GM19193 (cell line): ENCODE measurements around the gene OR5AK2.

Experiments used
- POLR2A ChIP-seq: IDR thresholded peaks from 4 replicates; pipeline ENCODE4 v1.6.1; 2011; ENCODE audit not compliant: insufficient read depth, insufficient read length; ENCODE audit errors: extremely low read depth

The OR5AK2 gene, protein sequence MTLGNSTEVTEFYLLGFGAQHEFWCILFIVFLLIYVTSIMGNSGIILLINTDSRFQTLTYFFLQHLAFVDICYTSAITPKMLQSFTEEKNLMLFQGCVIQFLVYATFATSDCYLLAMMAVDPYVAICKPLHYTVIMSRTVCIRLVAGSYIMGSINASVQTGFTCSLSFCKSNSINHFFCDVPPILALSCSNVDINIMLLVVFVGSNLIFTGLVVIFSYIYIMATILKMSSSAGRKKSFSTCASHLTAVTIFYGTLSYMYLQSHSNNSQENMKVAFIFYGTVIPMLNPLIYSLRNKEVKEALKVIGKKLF

GRCh38 chr11:56988614-56989013, at the start of gene OR5AK2:
OR5AK2 (plus strand) TSS chr11:56988914; CDS start chr11:56988914, 0 bp downstream.
- TF ChIP-seq POLR2A: no peak

- no peak for TF ChIP-seq POLR2A
Observed at GRCh38 chr11:56948991-56949515, 39.7 kb upstream of the OR5AK2 start.

DNA sequence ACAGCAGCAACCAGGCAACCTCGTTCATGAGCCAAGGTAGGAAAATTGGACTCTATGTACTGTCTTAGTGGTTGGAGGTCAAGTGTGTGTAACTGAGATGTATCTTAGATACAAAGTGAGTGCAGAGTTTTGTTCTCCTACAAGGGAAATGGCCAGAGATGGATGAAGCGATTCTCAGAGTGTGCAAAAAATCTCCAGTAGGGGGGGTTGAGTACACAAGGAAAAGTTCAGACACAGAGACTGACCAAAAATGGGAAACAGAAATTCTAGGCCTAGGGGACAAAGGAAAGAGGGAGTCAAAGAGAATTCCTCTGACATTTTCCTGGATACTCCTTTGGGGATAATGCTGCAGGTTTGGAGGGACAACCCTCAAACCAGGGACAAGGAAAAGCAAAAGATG, 38.2 kb upstream of the OR5AK2 start:
- TF ChIP-seq POLR2A: no peak

- no peak for TF ChIP-seq POLR2A
Observed at GRCh38 chr11:56961609-56962008, 27.1 kb upstream of the OR5AK2 start.

DNA sequence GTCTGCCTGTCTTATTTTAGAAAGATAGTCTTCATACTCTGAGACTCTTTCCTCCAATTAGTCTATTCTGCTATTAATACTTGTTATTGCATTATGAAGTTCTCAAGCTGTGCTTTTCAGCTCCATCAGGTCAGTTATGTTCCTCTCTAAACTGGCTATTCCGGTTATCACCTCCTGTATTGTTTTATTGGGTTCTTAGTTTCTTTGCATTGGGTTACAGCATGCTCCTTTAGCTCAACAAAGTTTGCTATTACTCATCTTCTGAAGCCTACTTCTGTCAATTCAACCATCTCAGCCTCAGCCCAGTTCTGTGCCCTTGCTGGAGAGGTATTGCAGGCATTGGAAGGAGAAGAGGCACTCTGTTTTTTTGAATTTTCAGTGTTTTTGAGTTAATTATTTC, 21.0 kb upstream of the OR5AK2 start:
- TF ChIP-seq POLR2A: no peak

GRCh38 chr11:56968524-56968923, 20.2 kb upstream of the OR5AK2 start:
- TF ChIP-seq POLR2A: no peak

DNA sequence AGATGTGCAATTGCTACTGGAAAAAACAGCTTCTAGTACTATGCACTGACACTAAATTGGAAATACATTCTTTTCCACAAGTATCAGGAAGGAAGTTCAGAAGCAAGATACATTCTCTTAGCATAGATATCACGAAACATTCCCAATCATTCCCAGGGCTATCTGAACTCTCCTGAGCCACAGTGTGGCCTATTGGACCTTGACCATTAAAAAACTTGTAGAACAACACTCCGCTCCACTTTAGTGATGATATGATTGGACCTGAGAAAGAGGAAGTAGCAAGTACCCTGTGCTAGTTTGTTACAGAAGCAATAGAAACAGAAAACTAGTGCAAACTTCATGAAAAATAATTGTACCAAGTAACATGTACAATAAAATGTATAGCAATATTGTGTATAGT, 11.4 kb upstream of the OR5AK2 start:
- TF ChIP-seq POLR2A: no peak

DNA sequence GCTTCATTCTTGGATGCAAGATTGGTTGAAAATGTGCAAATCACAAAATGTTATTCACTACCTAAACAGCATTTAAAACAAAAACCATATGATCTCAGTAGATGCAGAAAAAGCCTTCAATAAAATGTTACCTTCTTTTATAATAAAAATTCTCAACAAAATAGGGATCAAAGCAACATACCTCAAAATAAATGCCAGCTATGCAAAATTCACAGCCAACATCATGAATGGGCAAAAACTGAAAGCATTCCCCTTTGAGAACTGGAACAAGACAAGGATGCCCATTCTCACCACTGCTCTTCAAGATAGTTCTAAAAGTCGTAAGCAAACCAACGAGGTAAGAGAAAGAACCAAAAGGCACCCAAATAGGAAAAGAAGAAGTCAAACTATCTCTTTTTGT, 2.0 kb downstream of the OR5AK2 start:
- no peak for TF ChIP-seq POLR2A

DNA sequence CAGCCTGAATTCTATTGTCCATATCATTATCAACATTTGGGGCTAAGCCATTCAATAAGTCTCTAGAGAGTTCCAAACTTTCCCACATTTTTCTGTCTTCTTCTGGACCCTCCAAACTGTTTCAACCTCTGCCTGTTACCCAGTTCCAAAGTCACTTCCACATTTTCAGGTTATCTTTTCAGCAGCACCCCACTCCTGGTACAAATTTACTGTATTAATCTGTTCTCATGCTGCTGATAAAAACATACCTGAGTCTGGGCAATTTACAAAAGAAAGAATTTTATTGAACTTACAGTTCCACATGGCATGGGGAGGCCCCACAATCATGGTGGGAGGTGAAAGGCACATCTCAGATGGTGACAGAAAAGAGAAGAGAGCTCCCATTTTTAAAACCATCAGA, 5.8 kb downstream of the OR5AK2 start:
- no peak for TF ChIP-seq POLR2A

- TF ChIP-seq POLR2A: no peak
Observed at GRCh38 chr11:57001674-57002401, 13.1 kb downstream of the OR5AK2 start.

DNA sequence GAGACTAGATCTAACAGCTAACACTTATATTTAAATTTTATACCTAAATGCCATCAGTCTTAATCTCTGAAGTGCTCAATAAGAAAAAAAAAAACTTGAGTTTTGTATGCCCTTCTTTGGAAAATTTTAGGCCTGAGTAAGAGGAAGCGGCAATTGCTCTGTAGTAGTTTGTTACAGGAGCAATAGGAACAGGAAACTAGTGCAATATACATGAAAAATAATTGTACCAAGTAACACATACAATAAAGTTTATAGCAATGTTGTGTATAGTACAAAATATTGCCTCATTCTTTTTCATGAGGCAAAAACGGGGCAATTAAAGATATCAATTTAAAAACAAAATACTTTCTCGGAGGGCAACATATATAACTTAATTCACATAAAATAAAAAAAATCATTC, 19.7 kb downstream of the OR5AK2 start:
- TF ChIP-seq POLR2A: no peak

DNA sequence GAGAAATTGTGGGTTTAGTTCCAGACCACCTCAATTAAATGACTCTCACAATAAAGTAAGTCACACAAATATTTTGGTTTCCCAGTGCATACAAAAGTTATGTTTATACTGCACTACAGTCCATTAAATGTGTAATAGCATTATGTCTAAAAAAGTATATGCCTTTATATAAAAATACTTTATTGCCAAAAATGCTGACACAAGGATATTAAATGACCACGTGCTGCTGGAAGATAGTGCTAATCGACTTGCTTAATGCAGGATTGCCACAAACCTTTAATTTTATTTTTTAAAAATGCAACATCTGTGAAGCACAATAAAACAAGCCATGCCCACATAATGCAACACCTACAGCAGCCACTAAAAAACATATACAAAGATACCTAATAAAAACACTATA, 27.0 kb downstream of the OR5AK2 start:
- no peak for TF ChIP-seq POLR2A

GRCh38 chr11:57031556-57031955, 42.8 kb downstream of the OR5AK2 start:
- no peak for TF ChIP-seq POLR2A
